ENCODE results near the gene NBAS. TPM values are rescaled to one million over a fixed set of nuclear protein-coding genes. Genes with fewer than 3 reads are reported as not detected.

The NBAS gene
- total and polyA plus RNA-seq, 9 of the 15 experiments (the other 6 are each of a cell fraction or from before 2014, with no cell fraction given): 15.3 to 94.4 (median 69.9) TPM

GRCh38 chr2:15584767-15585469 lies 23.8 kb upstream of the NBAS start:
- BruUV-seq (replicated peaks): no TSS peak
- TF ChIP-seq ZNF639 (CRISPR knock-in tag; conservative IDR thresholded peaks at IDR 0.05 in 1 of 2, IDR thresholded peaks at IDR 0.05 in 1 of 2): no peak
- no peak for TF ChIP-seq SAP30 (IDR thresholded peaks at IDR 0.05; ENCODE audit: borderline replicate concordance, insufficient read depth, low read depth, low read length, poor library complexity, severe bottlenecking)
- no peak for TF ChIP-seq MAFG (tag; conservative IDR thresholded peaks at IDR 0.05)
- TF ChIP-seq SMAD3 (CRISPR knock-in tag; conservative IDR thresholded peaks at IDR 0.05): no peak
- no peak for TF ChIP-seq HDAC8 (tag; IDR thresholded peaks at IDR 0.05)
- TF ChIP-seq STAT5A (IDR thresholded peaks at IDR 0.05; ENCODE audit: borderline replicate concordance, low read length): no peak
- TF ChIP-seq ZSCAN32 (CRISPR knock-in tag; IDR thresholded peaks at IDR 0.05): no peak
- TF ChIP-seq TFE3 (CRISPR knock-in tag; IDR thresholded peaks at IDR 0.05): no peak
- 0 out of 2 replicates have a peak, but pooled peaks have one; percentile 24 for TF ChIP-seq DPF2 (IDR thresholded peaks at IDR 0.05)
- peak; percentile 79 for TF ChIP-seq ATF3 (IDR thresholded peaks at IDR 0.05)
- TF ChIP-seq ATF3 (CRISPR knock-in tag; conservative IDR thresholded peaks at IDR 0.05): no peak
- 0 out of 2 replicates have a peak, but pooled peaks have one; percentile 30 for TF ChIP-seq ZNF592 (IDR thresholded peaks at IDR 0.05)

More at GRCh38 chr2:15584767-15585469, 23.8 kb upstream of the NBAS start:
- FAIRE-seq: no peak
- POLR2A ChIA-PET: interaction anchor here (1.0 to 1.2 kb wide), 2 partner anchors 80 to 100 kb away, joined by 3 read pairs; no protein-coding TSS in a partner anchor
- Histone ChIP-seq H2AFZ (ENCODE audit: low read depth, low read length) (peak overlapping the region; percentile 7; the same call in 1 of the 2 replicates), H3K4me3 (no peak overlapping the region), H3K9me1 (ENCODE audit: control insufficient read depth, insufficient read depth, low read length) (no peaks in the 10 kb centered on the region), H4K20me1 (replicated peaks; ENCODE audit: control insufficient read depth, insufficient read depth, low read length) (no peaks in the 10 kb centered on the region), H3K9ac (ENCODE audit: insufficient read depth in 1 of 2, low read depth in 2 of 2, low read length in 2 of 2) (no peak overlapping the region), H3K9me3 (replicated peaks; ENCODE audit: control insufficient read depth, insufficient read depth, low read depth, low read length) (no peaks in the 10 kb centered on the region), H3K79me2 (ENCODE audit: control insufficient read depth, insufficient read depth, low read length) (peaks cover 1% of the 10 kb centered on the region; the same call in 1 of the 3 replicates), H3K27me3 (ENCODE audit: control insufficient read depth in 2 of 2, insufficient read depth in 2 of 2, low read length in 2 of 2) (no peaks in the 10 kb centered on the region), H3K36me3 (ENCODE audit: control insufficient read depth, insufficient read depth, low read length) (no peaks in the 10 kb centered on the region), H3K4me2 (ENCODE audit: insufficient read depth, low read length) (no peak overlapping the region), H3K4me1 (replicated peaks in 1 of 2; ENCODE audit: control insufficient read depth in 2 of 2, insufficient read depth in 2 of 2, low read length in 2 of 2) (no peaks in the 10 kb centered on the region; a peak in 2 of 5 replicates), H3K27ac (ENCODE audit: extremely low read depth, low read depth, low read length) (peak overlapping the region; percentile 8; the same call in 1 of the 3 replicates)
- CTCF ChIA-PET (ENCODE audit: low intra/inter-chr PET ratio): no interaction called here
- ATAC-seq: peak; percentile 20; the same call in 2 of the 3 replicates
- 35% methylated on average over 2 of the region's 2 CpGs for WGBS (ENCODE audit: insufficient coverage, low coverage, missing lambda C conversion rate)
- intact Hi-C loops (cut with micrococcal nuclease): loop anchor here (5.0 to 10.0 kb wide), 2 partner anchors 420 to 683 kb away; no protein-coding TSS in a partner anchor
- DNase-seq (ENCODE audit: extremely low read depth in 1 of 4, low spot score in 3 of 4): no peak
- in situ Hi-C loops (cut with MboI): loop anchor here (25.0 kb wide), 1 partner anchor 673 kb away; no protein-coding TSS in a partner anchor

Data from K562 (cell line).